ENCODE measurements around the gene SBF2. TPM values are rescaled to one million over a fixed set of nuclear protein-coding genes. Genes with fewer than 3 reads are reported as not detected.
A peak's percentile ranks its signal among the peaks of the same experiment; 100 is the strongest.

SBF2 gene
- total and polyA plus RNA-seq, 2 of the 13 experiments (the other 11 are each of a cell fraction or from before 2014, with no cell fraction given), result 24.0 to 45.8 TPM

GRCh38 chr11:10288881-10289764 is 4.9 kb downstream of the SBF2 start (continued):
- TF ChIP-seq, protein P1, sequence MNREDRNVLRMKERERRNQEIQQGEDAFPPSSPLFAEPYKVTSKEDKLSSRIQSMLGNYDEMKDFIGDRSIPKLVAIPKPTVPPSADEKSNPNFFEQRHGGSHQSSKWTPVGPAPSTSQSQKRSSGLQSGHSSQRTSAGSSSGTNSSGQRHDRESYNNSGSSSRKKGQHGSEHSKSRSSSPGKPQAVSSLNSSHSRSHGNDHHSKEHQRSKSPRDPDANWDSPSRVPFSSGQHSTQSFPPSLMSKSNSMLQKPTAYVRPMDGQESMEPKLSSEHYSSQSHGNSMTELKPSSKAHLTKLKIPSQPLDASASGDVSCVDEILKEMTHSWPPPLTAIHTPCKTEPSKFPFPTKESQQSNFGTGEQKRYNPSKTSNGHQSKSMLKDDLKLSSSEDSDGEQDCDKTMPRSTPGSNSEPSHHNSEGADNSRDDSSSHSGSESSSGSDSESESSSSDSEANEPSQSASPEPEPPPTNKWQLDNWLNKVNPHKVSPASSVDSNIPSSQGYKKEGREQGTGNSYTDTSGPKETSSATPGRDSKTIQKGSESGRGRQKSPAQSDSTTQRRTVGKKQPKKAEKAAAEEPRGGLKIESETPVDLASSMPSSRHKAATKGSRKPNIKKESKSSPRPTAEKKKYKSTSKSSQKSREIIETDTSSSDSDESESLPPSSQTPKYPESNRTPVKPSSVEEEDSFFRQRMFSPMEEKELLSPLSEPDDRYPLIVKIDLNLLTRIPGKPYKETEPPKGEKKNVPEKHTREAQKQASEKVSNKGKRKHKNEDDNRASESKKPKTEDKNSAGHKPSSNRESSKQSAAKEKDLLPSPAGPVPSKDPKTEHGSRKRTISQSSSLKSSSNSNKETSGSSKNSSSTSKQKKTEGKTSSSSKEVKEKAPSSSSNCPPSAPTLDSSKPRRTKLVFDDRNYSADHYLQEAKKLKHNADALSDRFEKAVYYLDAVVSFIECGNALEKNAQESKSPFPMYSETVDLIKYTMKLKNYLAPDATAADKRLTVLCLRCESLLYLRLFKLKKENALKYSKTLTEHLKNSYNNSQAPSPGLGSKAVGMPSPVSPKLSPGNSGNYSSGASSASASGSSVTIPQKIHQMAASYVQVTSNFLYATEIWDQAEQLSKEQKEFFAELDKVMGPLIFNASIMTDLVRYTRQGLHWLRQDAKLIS (CRISPR knock-in tag; IDR thresholded peaks at IDR 0.05), result no peak
- TF ChIP-seq, protein P2, sequence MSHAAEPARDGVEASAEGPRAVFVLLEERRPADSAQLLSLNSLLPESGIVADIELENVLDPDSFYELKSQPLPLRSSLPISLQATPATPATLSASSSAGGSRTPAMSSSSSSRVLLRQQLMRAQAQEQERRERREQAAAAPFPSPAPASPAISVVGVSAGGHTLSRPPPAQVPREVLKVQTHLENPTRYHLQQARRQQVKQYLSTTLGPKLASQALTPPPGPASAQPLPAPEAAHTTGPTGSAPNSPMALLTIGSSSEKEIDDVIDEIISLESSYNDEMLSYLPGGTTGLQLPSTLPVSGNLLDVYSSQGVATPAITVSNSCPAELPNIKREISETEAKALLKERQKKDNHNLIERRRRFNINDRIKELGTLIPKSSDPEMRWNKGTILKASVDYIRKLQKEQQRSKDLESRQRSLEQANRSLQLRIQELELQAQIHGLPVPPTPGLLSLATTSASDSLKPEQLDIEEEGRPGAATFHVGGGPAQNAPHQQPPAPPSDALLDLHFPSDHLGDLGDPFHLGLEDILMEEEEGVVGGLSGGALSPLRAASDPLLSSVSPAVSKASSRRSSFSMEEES (CRISPR knock-in tag; IDR thresholded peaks at IDR 0.05), result 0 out of 2 replicates have a peak, but pooled peaks have one; percentile 24
- peak; percentile 20; the same call in 1 of the 2 replicates for TF ChIP-seq HHEX (CRISPR knock-in tag; IDR thresholded peaks at IDR 0.05)
- TF ChIP-seq PCBP1 (IDR thresholded peaks at IDR 0.05; ENCODE audit: borderline replicate concordance, low read depth, low read length), result peak; percentile 70; the same call in 1 of the 2 replicates
- TF ChIP-seq ZNF747 (CRISPR knock-in tag; IDR thresholded peaks at IDR 0.05; ENCODE audit: borderline replicate concordance), result peak; percentile 80; the same call in 1 of the 2 replicates
- TF ChIP-seq ZNF180 (CRISPR knock-in tag; IDR thresholded peaks at IDR 0.05; ENCODE audit: borderline replicate concordance, low read depth), result no peak
- peak; percentile 39; the same call in 1 of the 2 replicates for TF ChIP-seq ZNF12 (CRISPR knock-in tag; IDR thresholded peaks at IDR 0.05)
- TF ChIP-seq ZNF564 (CRISPR knock-in tag; IDR thresholded peaks at IDR 0.05), result no peak
- no peak for TF ChIP-seq MZF1 (CRISPR knock-in tag; IDR thresholded peaks at IDR 0.05; ENCODE audit: borderline replicate concordance)
- TF ChIP-seq, protein P3, sequence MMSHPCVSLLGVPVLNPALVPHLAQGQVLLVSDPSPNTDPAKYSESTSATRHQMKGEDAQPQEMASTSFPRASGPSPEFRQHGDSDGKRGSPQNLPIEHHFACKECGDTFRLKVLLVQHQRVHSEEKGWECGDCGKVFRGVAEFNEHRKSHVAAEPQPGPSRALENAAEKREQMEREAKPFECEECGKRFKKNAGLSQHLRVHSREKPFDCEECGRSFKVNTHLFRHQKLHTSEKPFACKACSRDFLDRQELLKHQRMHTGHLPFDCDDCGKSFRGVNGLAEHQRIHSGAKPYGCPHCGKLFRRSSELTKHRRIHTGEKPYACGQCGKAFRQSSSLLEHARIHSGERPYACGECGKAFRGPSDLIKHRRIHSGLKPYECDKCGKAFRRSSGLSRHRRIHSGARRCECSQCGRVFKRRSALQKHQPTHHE (CRISPR knock-in tag; IDR thresholded peaks at IDR 0.05; ENCODE audit: borderline replicate concordance), result 0 out of 2 replicates have a peak, but pooled peaks have one; percentile 20
- no peak for TF ChIP-seq ZNF224 (CRISPR knock-in tag; IDR thresholded peaks at IDR 0.05)
- no peak for TF ChIP-seq TSC22D2 (CRISPR knock-in tag; IDR thresholded peaks at IDR 0.05; ENCODE audit: borderline replicate concordance)
- no peak for TF ChIP-seq ZNF256 (CRISPR knock-in tag; conservative IDR thresholded peaks at IDR 0.05)
- TF ChIP-seq KLF6 (CRISPR knock-in tag; IDR thresholded peaks at IDR 0.05), result 0 out of 2 replicates have a peak, but pooled peaks have one; percentile 39
- TF ChIP-seq RFX1 (IDR thresholded peaks at IDR 0.05), result no peak
- no peak for TF ChIP-seq IKZF1 (IDR thresholded peaks at IDR 0.05)
- TF ChIP-seq GTF2F1 (IDR thresholded peaks at IDR 0.05; ENCODE audit: low read length), result no peak
- no peak for TF ChIP-seq MLLT10 (CRISPR knock-in tag; IDR thresholded peaks at IDR 0.05)
- no peak for TF ChIP-seq ZBTB49 (CRISPR knock-in tag; IDR thresholded peaks at IDR 0.05; ENCODE audit: borderline replicate concordance)
- peak; percentile 67; the same call in 1 of the 2 replicates for TF ChIP-seq SPEN (CRISPR knock-in tag; IDR thresholded peaks at IDR 0.05; ENCODE audit: low read depth)
- peak; percentile 65 for TF ChIP-seq MAX (IDR thresholded peaks at IDR 0.05)
